GM06990 (cell line): ENCODE data around the gene CHURC1.

ENCODE experiments used
- DNase-seq: peaks from one replicate; pipeline ENCODE4 v3.0.0-alpha.2; 2011; ENCODE audit not compliant: insufficient read length; ENCODE audit errors: extremely low read depth
- H3K27me3 ChIP-seq: replicated peaks from 2 replicates; pipeline ENCODE4 v1.6.0; 2011; ENCODE audit warnings: low read length; ENCODE audit not compliant: control insufficient read depth, insufficient read depth
- H3K36me3 ChIP-seq: 2 replicates; pipeline ENCODE4 v1.5.1; 2011; ENCODE audit warnings: low read length; ENCODE audit not compliant: control insufficient read depth, insufficient read depth
- H3K4me3 ChIP-seq: replicated peaks from 2 replicates; pipeline ENCODE4 v1.5.1; 2011; ENCODE audit warnings: low read depth, mild to moderate bottlenecking, control low read depth, low read length
- CTCF ChIP-seq: IDR thresholded peaks from 2 replicates; pipeline ENCODE4 v1.5.1; 2011; ENCODE audit warnings: low read length, control low read depth, mild to moderate bottlenecking, inconsistent platforms; ENCODE audit not compliant: insufficient read depth, poor library complexity, severe bottlenecking

Gene CHURC1

GRCh38 chr14:64934338-64934929 is 20.2 kb downstream of the CHURC1 start:
- no peak for TF ChIP-seq CTCF
- Histone ChIP-seq H3K27me3 (no peaks in the 10 kb centered on the region), H3K36me3 (peaks cover 4% of the 10 kb centered on the region; the same call in 1 of the 2 replicates), H3K4me3 (no peak overlapping the region)
- no peak for DNase-seq

- DNase-seq, result no peak
- H3K4me3 ChIP-seq, result no peak overlapping the region
- H3K36me3 ChIP-seq, result peaks cover 5% of the 10 kb centered on the region; the same call in 1 of the 2 replicates
- no peak for TF ChIP-seq CTCF
- no peaks in the 10 kb centered on the region for H3K27me3 ChIP-seq
Measured at GRCh38 chr14:64935508-64935907, 21.3 kb downstream of the CHURC1 start.

GRCh38 chr14:64937171-64937820 is 23.0 kb downstream of the CHURC1 start:
- no peak for TF ChIP-seq CTCF
- H3K36me3 ChIP-seq, result peaks cover 4% of the 10 kb centered on the region

GRCh38 chr14:64937821-64938193 is 23.6 kb downstream of the CHURC1 start:
- peaks cover 4% of the 10 kb centered on the region for H3K36me3 ChIP-seq
- no peak for DNase-seq
- no peak overlapping the region for H3K4me3 ChIP-seq
- H3K27me3 ChIP-seq, result no peaks in the 10 kb centered on the region
- TF ChIP-seq CTCF, result no peak

More at GRCh38 chr14:64937171-64937820, 23.0 kb downstream of the CHURC1 start:
- H3K4me3 ChIP-seq, result no peak overlapping the region
- DNase-seq, result no peak
- H3K27me3 ChIP-seq, result no peaks in the 10 kb centered on the region

- Histone ChIP-seq H3K4me3 (no peak overlapping the region), H3K36me3 (peaks cover 4% of the 10 kb centered on the region), H3K27me3 (no peaks in the 10 kb centered on the region)
- DNase-seq, result no peak
- no peak for TF ChIP-seq CTCF
Measured at GRCh38 chr14:64938972-64939816, 24.9 kb downstream of the CHURC1 start.
